HUES48 (cell line): ENCODE measurements around the gene NCEH1.

ENCODE experiments used
- H3K27ac ChIP-seq: one replicate; pipeline ENCODE4 v1.7.0; 2013; ENCODE audit warnings: low read depth, low read length, inconsistent platforms
- H3K27me3 ChIP-seq: 2 replicates; pipeline ENCODE4 v1.6.1; 2013; ENCODE audit warnings: mild to moderate bottlenecking, low read length; ENCODE audit not compliant: control insufficient read depth, insufficient read depth
- H3K36me3 ChIP-seq: 2 replicates; pipeline ENCODE4 v1.6.1; 2013; ENCODE audit warnings: low read length; ENCODE audit not compliant: control insufficient read depth, insufficient read depth
- H3K4me1 ChIP-seq: 2 replicates; pipeline ENCODE4 v1.6.1; 2013; ENCODE audit warnings: mild to moderate bottlenecking, low read length; ENCODE audit not compliant: control insufficient read depth, insufficient read depth
- H3K4me3 ChIP-seq: 2 replicates; pipeline ENCODE4 v1.5.1; 2013; ENCODE audit warnings: mild to moderate bottlenecking, low read depth, low read length
- H3K9ac ChIP-seq: 2 replicates; pipeline ENCODE4 v1.6.1; 2013; ENCODE audit warnings: mild to moderate bottlenecking, low read depth, low read length, moderate library complexity
- H3K9me3 ChIP-seq: 2 replicates; pipeline ENCODE4 v1.6.1; 2013; ENCODE audit warnings: low read length; ENCODE audit not compliant: control insufficient read depth, insufficient read depth

NCEH1 gene

GRCh38 chr3:172622916-172623700 lies 87.8 kb downstream of the NCEH1 start:
- Histone ChIP-seq H3K9me3 (no peaks in the 10 kb centered on the region), H3K4me1 (peaks cover 15% of the 10 kb centered on the region), H3K4me3 (no peak overlapping the region), H3K36me3 (no peaks in the 10 kb centered on the region), H3K9ac (no peak overlapping the region), H3K27me3 (no peaks in the 10 kb centered on the region), H3K27ac (no peak overlapping the region)

GRCh38 chr3:172622156-172622555 lies 88.7 kb downstream of the NCEH1 start:
- no peaks in the 10 kb centered on the region for H3K9me3 ChIP-seq
- no peak overlapping the region for H3K9ac ChIP-seq
- H3K4me3 ChIP-seq = no peak overlapping the region
- no peaks in the 10 kb centered on the region for H3K36me3 ChIP-seq
- H3K27me3 ChIP-seq = no peaks in the 10 kb centered on the region
- H3K27ac ChIP-seq = peak overlapping the region; percentile 33
- H3K4me1 ChIP-seq = peaks cover 15% of the 10 kb centered on the region

DNA sequence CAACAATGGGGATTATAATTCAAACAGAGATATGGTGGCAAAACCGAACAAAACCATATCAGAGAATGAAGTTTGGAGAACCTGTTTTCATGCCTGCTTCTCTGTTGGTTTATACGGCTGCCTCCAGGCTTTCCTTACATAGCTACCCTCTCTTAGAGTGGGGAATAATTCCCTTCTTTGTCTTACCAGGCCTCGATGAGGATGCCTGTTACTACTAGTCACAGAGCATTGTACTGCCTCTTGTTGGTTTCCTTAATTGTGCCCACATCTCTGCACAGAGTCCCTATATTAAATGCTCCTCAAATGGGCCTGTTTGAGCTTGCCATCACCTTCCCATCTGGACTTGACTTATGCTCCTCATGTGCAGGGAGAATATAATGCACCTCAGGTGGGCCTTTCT lies 92.9 kb downstream of the NCEH1 start:
- H3K36me3 ChIP-seq = no peaks in the 10 kb centered on the region
- H3K4me3 ChIP-seq = no peak overlapping the region
- no peaks in the 10 kb centered on the region for H3K27me3 ChIP-seq
- peaks cover 13% of the 10 kb centered on the region for H3K4me1 ChIP-seq
- no peak overlapping the region for H3K9ac ChIP-seq
- H3K27ac ChIP-seq = no peak overlapping the region
- no peaks in the 10 kb centered on the region for H3K9me3 ChIP-seq

GRCh38 chr3:172617013-172617706 lies 93.7 kb downstream of the NCEH1 start:
- Histone ChIP-seq H3K4me1 (peaks cover 5% of the 10 kb centered on the region; the same call in 1 of the 2 replicates), H3K27ac (no peak overlapping the region)

GRCh38 chr3:172616031-172616461 lies 94.8 kb downstream of the NCEH1 start:
- Histone ChIP-seq H3K27me3 (no peaks in the 10 kb centered on the region), H3K4me3 (no peak overlapping the region), H3K36me3 (no peaks in the 10 kb centered on the region), H3K4me1 (no peaks in the 10 kb centered on the region), H3K27ac (no peak overlapping the region), H3K9me3 (no peaks in the 10 kb centered on the region), H3K9ac (no peak overlapping the region)

More at GRCh38 chr3:172617013-172617706, 93.7 kb downstream of the NCEH1 start:
- Histone ChIP-seq H3K9me3 (no peaks in the 10 kb centered on the region), H3K27me3 (no peaks in the 10 kb centered on the region), H3K4me3 (no peak overlapping the region), H3K9ac (no peak overlapping the region), H3K36me3 (no peaks in the 10 kb centered on the region)

- no peak overlapping the region for H3K9ac ChIP-seq
- no peak overlapping the region for H3K27ac ChIP-seq
- no peaks in the 10 kb centered on the region for H3K27me3 ChIP-seq
- no peak overlapping the region for H3K4me3 ChIP-seq
- no peaks in the 10 kb centered on the region for H3K4me1 ChIP-seq
- H3K9me3 ChIP-seq = peaks cover under 1% of the 10 kb centered on the region; the same call in 1 of the 2 replicates
- no peaks in the 10 kb centered on the region for H3K36me3 ChIP-seq
These were observed 95.6 kb downstream of the NCEH1 start for GRCh38 chr3:172615296-172615695.

- H3K4me3 ChIP-seq = no peak overlapping the region
- no peaks in the 10 kb centered on the region for H3K27me3 ChIP-seq
- no peaks in the 10 kb centered on the region for H3K4me1 ChIP-seq
- no peak overlapping the region for H3K9ac ChIP-seq
- H3K9me3 ChIP-seq = peaks cover 2% of the 10 kb centered on the region; the same call in 1 of the 2 replicates
- H3K36me3 ChIP-seq = no peaks in the 10 kb centered on the region
- no peak overlapping the region for H3K27ac ChIP-seq
These were observed 96.3 kb downstream of the NCEH1 start for GRCh38 chr3:172614340-172615274.

GRCh38 chr3:172613845-172614244 lies 97.0 kb downstream of the NCEH1 start:
- Histone ChIP-seq H3K36me3 (no peaks in the 10 kb centered on the region), H3K27ac (no peak overlapping the region), H3K4me1 (no peaks in the 10 kb centered on the region), H3K9me3 (peaks cover 2% of the 10 kb centered on the region; the same call in 1 of the 2 replicates), H3K9ac (no peak overlapping the region), H3K27me3 (no peaks in the 10 kb centered on the region), H3K4me3 (no peak overlapping the region)

GRCh38 chr3:172612871-172613678 lies 97.8 kb downstream of the NCEH1 start:
- Histone ChIP-seq H3K4me3 (no peak overlapping the region), H3K27ac (no peak overlapping the region), H3K9me3 (peaks cover 2% of the 10 kb centered on the region; the same call in 1 of the 2 replicates), H3K4me1 (peaks cover 4% of the 10 kb centered on the region), H3K27me3 (no peaks in the 10 kb centered on the region), H3K36me3 (no peaks in the 10 kb centered on the region), H3K9ac (no peak overlapping the region)

- H3K27ac ChIP-seq = no peak overlapping the region
- H3K9ac ChIP-seq = no peak overlapping the region
- H3K4me1 ChIP-seq = peaks cover 14% of the 10 kb centered on the region
- H3K36me3 ChIP-seq = no peaks in the 10 kb centered on the region
- H3K9me3 ChIP-seq = peaks cover 2% of the 10 kb centered on the region; the same call in 1 of the 2 replicates
- H3K4me3 ChIP-seq = no peak overlapping the region
- H3K27me3 ChIP-seq = no peaks in the 10 kb centered on the region
These were observed 101.1 kb downstream of the NCEH1 start for GRCh38 chr3:172609750-172610149.
